Measurements from ENCODE around the gene MFNG. TPM values are rescaled to one million over a fixed set of nuclear protein-coding genes. Genes with fewer than 3 reads are reported as not detected.

The MFNG gene
- total RNA-seq, 1 donor from 2014 or later: 0.82 TPM

DNA sequence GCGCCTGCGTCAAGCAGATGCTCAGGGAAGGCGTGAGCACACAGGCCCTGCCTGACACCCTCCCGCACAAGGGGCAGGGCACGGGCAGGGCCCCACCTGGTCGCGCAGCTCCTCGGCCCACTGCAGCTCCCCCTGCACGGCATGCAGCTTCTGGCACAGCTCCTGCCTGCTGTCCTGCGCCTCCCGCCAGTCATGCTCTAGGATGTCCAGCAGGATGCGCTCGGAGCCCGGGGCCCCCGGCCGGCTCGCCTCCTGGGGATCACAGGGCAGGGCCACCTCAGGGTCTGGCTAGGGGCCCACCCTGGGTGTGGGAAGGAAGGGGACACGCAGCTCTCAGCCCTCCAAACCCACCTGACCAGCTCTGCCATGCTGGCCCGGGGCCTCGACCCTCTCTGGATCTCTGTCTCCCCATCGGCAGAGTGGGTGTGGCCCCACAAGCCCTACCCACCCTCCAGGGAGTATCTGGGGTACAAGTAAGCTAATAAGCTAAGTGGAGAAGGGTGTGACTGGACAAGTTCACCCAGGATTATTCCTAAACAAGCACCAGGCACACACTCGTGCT is 22.3 kb upstream of the MFNG start:
- Mint-ChIP-seq H3K27me3 (no peaks in the 10 kb centered on the region), H3K4me3 (no peak overlapping the region), H3K36me3 (no peaks in the 10 kb centered on the region), H3K27ac (peak overlapping the region; percentile 81), H3K9me3 (no peaks in the 10 kb centered on the region), H3K4me1 (ENCODE audit: unreplicated experiment) (peaks cover 36% of the 10 kb centered on the region)
- TF ChIP-seq, protein P1, sequence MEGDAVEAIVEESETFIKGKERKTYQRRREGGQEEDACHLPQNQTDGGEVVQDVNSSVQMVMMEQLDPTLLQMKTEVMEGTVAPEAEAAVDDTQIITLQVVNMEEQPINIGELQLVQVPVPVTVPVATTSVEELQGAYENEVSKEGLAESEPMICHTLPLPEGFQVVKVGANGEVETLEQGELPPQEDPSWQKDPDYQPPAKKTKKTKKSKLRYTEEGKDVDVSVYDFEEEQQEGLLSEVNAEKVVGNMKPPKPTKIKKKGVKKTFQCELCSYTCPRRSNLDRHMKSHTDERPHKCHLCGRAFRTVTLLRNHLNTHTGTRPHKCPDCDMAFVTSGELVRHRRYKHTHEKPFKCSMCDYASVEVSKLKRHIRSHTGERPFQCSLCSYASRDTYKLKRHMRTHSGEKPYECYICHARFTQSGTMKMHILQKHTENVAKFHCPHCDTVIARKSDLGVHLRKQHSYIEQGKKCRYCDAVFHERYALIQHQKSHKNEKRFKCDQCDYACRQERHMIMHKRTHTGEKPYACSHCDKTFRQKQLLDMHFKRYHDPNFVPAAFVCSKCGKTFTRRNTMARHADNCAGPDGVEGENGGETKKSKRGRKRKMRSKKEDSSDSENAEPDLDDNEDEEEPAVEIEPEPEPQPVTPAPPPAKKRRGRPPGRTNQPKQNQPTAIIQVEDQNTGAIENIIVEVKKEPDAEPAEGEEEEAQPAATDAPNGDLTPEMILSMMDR (conservative IDR thresholded peaks at IDR 0.05): peak; percentile 30
- DNase-seq (ENCODE audit: extremely low spot score, unreplicated experiment): no peak

DNA sequence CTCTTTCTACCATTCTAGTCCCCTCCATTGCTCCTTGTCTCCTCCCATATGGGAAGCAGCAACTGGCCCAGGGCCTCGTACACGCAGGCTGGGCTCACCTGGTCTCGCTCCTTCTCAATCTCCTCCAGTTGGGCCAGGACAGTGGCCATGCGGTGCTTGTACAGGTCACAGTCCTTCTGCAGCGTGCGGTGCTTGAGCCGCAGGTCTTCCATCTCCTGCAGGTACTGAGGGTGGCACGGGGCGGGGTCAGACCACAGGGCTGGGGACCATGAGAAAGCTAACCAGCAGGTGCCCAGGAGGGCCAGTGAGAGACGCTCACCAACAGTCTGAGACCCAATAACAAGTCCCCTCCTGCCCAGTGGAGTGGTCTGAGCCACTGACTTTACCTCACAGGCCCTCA is 21.5 kb upstream of the MFNG start:
- Mint-ChIP-seq H3K9me3 (no peaks in the 10 kb centered on the region), H3K4me3 (no peak overlapping the region), H3K27me3 (no peaks in the 10 kb centered on the region), H3K27ac (peak overlapping the region; percentile 41), H3K4me1 (ENCODE audit: unreplicated experiment) (peaks cover 39% of the 10 kb centered on the region), H3K36me3 (no peaks in the 10 kb centered on the region)
- DNase-seq (ENCODE audit: extremely low spot score, unreplicated experiment): no peak
- TF ChIP-seq, protein P1 (conservative IDR thresholded peaks at IDR 0.05): no peak

DNA sequence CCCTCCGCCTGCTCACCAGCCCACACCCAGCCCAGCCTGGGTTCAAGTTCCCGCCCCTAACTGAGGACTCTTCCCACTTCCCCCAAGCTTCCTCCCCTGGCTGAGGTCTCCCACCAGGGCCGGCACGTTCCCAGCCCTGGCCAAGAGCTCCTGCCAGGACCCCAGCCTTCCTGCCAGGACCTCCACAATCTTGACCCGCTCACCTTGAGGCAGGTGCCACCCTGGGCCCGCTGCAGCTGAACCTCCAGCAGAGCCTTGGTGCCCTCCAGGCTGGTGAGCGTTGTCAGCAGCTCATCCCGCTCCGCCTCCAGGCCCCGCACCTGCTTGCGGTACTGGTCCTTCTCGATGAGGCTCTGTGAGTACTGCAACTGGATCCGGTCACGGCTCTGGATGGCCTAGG is 19.8 kb upstream of the MFNG start:
- H3K36me3 Mint-ChIP-seq: no peaks in the 10 kb centered on the region
- DNase-seq (ENCODE audit: extremely low spot score, unreplicated experiment): no peak
- no peaks in the 10 kb centered on the region for H3K27me3 Mint-ChIP-seq
- H3K27ac Mint-ChIP-seq: no peak overlapping the region
- no peaks in the 10 kb centered on the region for H3K9me3 Mint-ChIP-seq
- no peak overlapping the region for H3K4me3 Mint-ChIP-seq
- H3K4me1 Mint-ChIP-seq (ENCODE audit: unreplicated experiment): peaks cover 41% of the 10 kb centered on the region
- TF ChIP-seq, protein P1 (conservative IDR thresholded peaks at IDR 0.05): no peak

DNA sequence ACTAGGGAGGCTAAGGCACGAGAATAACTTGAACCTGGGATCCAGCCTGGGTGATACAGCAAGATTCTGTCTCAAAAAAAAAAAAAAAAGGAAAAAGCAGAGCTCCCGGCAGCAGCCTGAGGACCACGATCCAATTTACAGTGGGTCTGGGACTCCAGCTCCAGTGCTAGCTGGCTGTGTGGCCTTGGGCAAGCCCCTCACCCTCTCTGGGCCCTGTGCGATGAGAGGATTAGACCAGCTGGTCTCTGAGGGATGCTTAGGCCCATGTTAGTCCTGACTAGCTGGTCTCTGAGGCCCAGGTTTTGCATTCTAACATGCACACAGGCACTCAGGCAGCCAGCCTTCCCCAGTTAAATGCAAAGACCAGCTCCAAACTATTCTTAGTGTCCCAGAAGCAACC is 19.4 kb upstream of the MFNG start:
- no peak overlapping the region for H3K4me3 Mint-ChIP-seq
- no peak for DNase-seq (ENCODE audit: extremely low spot score, unreplicated experiment)
- H3K27ac Mint-ChIP-seq: no peak overlapping the region
- no peaks in the 10 kb centered on the region for H3K9me3 Mint-ChIP-seq
- H3K36me3 Mint-ChIP-seq: no peaks in the 10 kb centered on the region
- H3K4me1 Mint-ChIP-seq (ENCODE audit: unreplicated experiment): peaks cover 44% of the 10 kb centered on the region
- H3K27me3 Mint-ChIP-seq: no peaks in the 10 kb centered on the region
- TF ChIP-seq, protein P1 (conservative IDR thresholded peaks at IDR 0.05): no peak

DNA sequence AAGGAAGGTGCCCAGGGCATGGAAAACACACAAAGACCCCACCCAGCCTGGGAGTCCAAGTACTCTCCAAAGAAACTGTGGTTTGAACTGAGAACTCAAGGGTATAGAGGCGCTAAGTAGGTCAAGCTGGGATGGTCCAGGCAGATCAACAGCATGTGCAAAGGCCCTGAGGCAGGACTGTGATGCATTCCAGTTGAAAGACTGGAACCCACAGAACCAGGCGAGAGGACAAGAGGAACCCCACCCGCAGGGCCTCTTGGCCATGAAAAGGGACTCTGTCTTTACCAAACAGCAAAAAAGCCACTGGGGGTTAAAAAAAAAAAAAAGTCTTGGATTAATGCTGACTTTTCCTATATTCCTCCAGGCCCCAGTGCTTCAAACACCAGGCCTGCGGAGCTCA is 18.8 kb upstream of the MFNG start:
- TF ChIP-seq, protein P1 (conservative IDR thresholded peaks at IDR 0.05): no peak
- peaks cover 41% of the 10 kb centered on the region for H3K4me1 Mint-ChIP-seq (ENCODE audit: unreplicated experiment)
- H3K4me3 Mint-ChIP-seq: no peak overlapping the region
- no peak for DNase-seq (ENCODE audit: extremely low spot score, unreplicated experiment)
- no peaks in the 10 kb centered on the region for H3K9me3 Mint-ChIP-seq
- no peaks in the 10 kb centered on the region for H3K36me3 Mint-ChIP-seq
- no peaks in the 10 kb centered on the region for H3K27me3 Mint-ChIP-seq
- no peak overlapping the region for H3K27ac Mint-ChIP-seq

DNA sequence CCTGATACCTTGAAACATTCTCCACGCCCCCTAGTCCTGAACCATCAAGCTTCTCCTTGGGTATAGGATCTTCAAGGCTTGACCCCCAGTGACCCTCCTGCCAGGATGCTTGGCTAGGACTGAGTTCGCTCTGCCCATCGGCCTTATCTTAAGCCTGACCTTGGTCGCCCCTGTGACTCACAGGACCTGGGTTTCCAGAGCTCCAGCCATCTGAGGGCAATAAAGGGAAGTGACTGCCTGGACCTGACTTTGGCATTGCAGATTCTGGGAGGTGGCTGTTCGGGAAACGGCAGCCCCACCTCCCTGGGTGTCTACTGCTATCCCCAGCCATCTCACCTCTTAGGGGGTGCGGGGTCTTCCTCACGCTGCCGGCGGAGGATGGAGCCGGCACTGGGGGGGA is 17.7 kb upstream of the MFNG start:
- no peaks in the 10 kb centered on the region for H3K36me3 Mint-ChIP-seq
- no peaks in the 10 kb centered on the region for H3K27me3 Mint-ChIP-seq
- peaks cover 43% of the 10 kb centered on the region for H3K4me1 Mint-ChIP-seq (ENCODE audit: unreplicated experiment)
- H3K27ac Mint-ChIP-seq: peak overlapping the region; percentile 85
- H3K4me3 Mint-ChIP-seq: no peak overlapping the region
- no peaks in the 10 kb centered on the region for H3K9me3 Mint-ChIP-seq
- TF ChIP-seq, protein P1 (conservative IDR thresholded peaks at IDR 0.05): no peak
- no peak for DNase-seq (ENCODE audit: extremely low spot score, unreplicated experiment)

All from type B pancreatic cell (in vitro differentiated cells).